K562 (cell line): ENCODE results near the gene BCL2L12.

Source experiments
- CEBPB ChIP-seq: fragments of 450-650 bp; IDR thresholded peaks from 2 replicates; pipeline ENCODE4 v1.6.1; 2016; ENCODE audit warnings: missing genetic modification characterization, missing compliant biosample characterization
- CHCHD3 ChIP-seq: fragments of 250-450 bp; sonication (Bioruptor Pico); IDR thresholded peaks from 2 replicates; pipeline ENCODE4 v2.1.2; 2022; ENCODE audit warnings: mild to moderate bottlenecking
- EZH2 ChIP-seq: IDR thresholded peaks from 2 replicates; pipeline ENCODE4 v1.6.1; 2012; ENCODE audit warnings: low read depth, mild to moderate bottlenecking, inconsistent platforms, low read length, borderline replicate concordance
- LARP7 ChIP-seq: fragments of 450-650 bp; IDR thresholded peaks from 2 replicates; pipeline ENCODE4 v1.6.1; 2016
- RAD21 ChIP-seq, 2 experiments: fragments of 250-450 bp in 1 of 2; fragments of 450-650 bp in 1 of 2; sonication (Bioruptor Pico) in 1 of 2; formaldehyde crosslinking in 1 of 2; IDR thresholded peaks in 1 of 2; conservative IDR thresholded peaks in 1 of 2; 2 replicates each; pipeline versions ENCODE4 v1.4.0 to v1.8.0; 2020 to 2022; ENCODE audit warnings: mild to moderate bottlenecking in 2 of 2, moderate library complexity in 1 of 2
- SAFB2 ChIP-seq: fragments of 200-400 bp; formaldehyde crosslinking; IDR thresholded peaks from 2 replicates; pipeline ENCODE4 v1.6.1; 2018; ENCODE audit warnings: borderline replicate concordance, low read length, low read depth, moderate library complexity; ENCODE audit not compliant: severe bottlenecking
- SIN3A ChIP-seq, 2 experiments: fragments of 150-350 bp in 1 of 2; IDR thresholded peaks; 2 replicates each; pipeline ENCODE4 v1.6.1; 2011 to 2016; ENCODE audit warnings: borderline replicate concordance in 2 of 2, low read depth in 2 of 2, low read length in 2 of 2, mild to moderate bottlenecking in 2 of 2, moderate library complexity in 2 of 2; ENCODE audit not compliant: control insufficient read depth in 1 of 2
- SMAD1 ChIP-seq: fragments of 150-350 bp; IDR thresholded peaks from 2 replicates; pipeline ENCODE4 v1.6.1; 2014; ENCODE audit warnings: low read length, low read depth; ENCODE audit not compliant: partially characterized antibody
- ZNF282 ChIP-seq: sonication (generic); formaldehyde crosslinking; IDR thresholded peaks from 2 replicates; pipeline ENCODE4 v1.8.1; 2023; ENCODE audit warnings: missing genetic modification reagents
- ZNF551 ChIP-seq: fragments of 250-450 bp; sonication (Bioruptor Pico); IDR thresholded peaks from 2 replicates; pipeline ENCODE4 v1.5.0; 2021; ENCODE audit warnings: mild to moderate bottlenecking, moderate library complexity
- TF ChIP-seq, protein P1 (sequence below): sonication (generic); formaldehyde crosslinking; IDR thresholded peaks from 2 replicates; pipeline ENCODE4 v1.8.0; 2022; ENCODE audit warnings: mild to moderate bottlenecking, missing genetic modification reagents, borderline replicate concordance
- TF ChIP-seq, protein P2 (sequence below), 2 experiments: fragments of 450-650 bp; IDR thresholded peaks; 2 replicates each; pipeline ENCODE4 v1.6.1; 2016
- TF ChIP-seq, protein P3 (sequence below): sonication (generic); formaldehyde crosslinking; IDR thresholded peaks from 2 replicates; pipeline ENCODE4 v1.8.1; 2023; ENCODE audit warnings: mild to moderate bottlenecking, missing genetic modification reagents

DNA sequence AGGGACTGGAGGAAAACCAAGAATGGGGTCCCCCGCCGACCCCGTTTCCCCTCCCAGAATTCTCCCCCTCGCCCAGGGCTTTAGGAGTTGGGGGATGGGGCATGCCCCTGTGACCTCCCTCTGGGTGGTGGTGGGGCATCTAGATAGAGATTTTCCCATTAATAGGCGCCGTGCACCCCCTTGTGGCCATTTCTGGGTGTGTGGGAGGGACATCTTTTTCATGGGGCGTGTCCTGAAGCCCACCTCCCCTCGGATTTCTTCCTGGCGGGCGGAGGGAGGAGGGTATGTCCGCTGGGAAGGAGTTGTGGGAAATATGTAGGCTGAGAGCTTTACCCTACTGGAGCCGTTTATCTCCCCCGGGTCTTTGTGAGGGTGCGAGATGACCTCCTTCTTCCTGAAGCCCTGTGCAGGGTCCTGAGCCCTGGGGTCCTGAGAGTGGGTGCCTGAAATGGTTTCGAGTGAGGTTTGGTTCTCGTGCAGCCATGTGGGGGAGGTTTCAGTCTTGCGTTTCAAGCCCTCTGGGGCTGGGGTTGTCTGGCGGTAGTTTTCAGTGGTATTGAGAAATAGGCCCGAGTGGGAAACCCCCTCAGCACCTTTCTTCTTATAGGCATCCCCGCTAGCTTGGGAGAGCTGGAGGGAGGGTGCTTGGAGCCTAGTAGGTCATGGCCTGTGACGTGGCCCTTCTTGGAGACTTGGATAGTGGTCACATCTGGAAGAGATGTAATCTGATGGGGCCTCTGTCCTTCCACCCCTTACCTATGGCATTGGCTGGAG, 12.4 kb downstream of the BCL2L12 start:
- TF ChIP-seq, protein P1, sequence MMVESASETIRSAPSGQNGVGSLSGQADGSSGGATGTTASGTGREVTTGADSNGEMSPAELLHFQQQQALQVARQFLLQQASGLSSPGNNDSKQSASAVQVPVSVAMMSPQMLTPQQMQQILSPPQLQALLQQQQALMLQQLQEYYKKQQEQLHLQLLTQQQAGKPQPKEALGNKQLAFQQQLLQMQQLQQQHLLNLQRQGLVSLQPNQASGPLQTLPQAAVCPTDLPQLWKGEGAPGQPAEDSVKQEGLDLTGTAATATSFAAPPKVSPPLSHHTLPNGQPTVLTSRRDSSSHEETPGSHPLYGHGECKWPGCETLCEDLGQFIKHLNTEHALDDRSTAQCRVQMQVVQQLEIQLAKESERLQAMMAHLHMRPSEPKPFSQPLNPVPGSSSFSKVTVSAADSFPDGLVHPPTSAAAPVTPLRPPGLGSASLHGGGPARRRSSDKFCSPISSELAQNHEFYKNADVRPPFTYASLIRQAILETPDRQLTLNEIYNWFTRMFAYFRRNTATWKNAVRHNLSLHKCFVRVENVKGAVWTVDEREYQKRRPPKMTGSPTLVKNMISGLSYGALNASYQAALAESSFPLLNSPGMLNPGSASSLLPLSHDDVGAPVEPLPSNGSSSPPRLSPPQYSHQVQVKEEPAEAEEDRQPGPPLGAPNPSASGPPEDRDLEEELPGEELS = no peak
- TF ChIP-seq, protein P2, sequence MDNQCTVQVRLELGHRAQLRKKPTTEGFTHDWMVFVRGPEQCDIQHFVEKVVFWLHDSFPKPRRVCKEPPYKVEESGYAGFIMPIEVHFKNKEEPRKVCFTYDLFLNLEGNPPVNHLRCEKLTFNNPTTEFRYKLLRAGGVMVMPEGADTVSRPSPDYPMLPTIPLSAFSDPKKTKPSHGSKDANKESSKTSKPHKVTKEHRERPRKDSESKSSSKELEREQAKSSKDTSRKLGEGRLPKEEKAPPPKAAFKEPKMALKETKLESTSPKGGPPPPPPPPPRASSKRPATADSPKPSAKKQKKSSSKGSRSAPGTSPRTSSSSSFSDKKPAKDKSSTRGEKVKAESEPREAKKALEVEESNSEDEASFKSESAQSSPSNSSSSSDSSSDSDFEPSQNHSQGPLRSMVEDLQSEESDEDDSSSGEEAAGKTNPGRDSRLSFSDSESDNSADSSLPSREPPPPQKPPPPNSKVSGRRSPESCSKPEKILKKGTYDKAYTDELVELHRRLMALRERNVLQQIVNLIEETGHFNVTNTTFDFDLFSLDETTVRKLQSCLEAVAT (IDR thresholded peaks at IDR 0.05) = no peak
- TF ChIP-seq ZNF551 (CRISPR knock-in tag) (no peak), EZH2 (no peak), RAD21 (CRISPR knock-in tag; conservative IDR thresholded peaks at IDR 0.05 in 1 of 2, IDR thresholded peaks at IDR 0.05 in 1 of 2) (peak; percentile 60 to 73), SIN3A (IDR thresholded peaks at IDR 0.05; ENCODE audit: borderline replicate concordance in 2 of 2, control insufficient read depth in 1 of 2, low read depth in 2 of 2, low read length in 2 of 2) (peak; percentile 3 to 43; a peak in 2 of 4 replicates), ZNF282 (CRISPR knock-in tag) (no peak), LARP7 (no peak), CHCHD3 (CRISPR knock-in tag) (no peak), SMAD1 (peak; percentile 62), CEBPB (tag) (peak; percentile 58; the same call in 1 of the 2 replicates), SAFB2 (no peak)
- TF ChIP-seq, protein P3, sequence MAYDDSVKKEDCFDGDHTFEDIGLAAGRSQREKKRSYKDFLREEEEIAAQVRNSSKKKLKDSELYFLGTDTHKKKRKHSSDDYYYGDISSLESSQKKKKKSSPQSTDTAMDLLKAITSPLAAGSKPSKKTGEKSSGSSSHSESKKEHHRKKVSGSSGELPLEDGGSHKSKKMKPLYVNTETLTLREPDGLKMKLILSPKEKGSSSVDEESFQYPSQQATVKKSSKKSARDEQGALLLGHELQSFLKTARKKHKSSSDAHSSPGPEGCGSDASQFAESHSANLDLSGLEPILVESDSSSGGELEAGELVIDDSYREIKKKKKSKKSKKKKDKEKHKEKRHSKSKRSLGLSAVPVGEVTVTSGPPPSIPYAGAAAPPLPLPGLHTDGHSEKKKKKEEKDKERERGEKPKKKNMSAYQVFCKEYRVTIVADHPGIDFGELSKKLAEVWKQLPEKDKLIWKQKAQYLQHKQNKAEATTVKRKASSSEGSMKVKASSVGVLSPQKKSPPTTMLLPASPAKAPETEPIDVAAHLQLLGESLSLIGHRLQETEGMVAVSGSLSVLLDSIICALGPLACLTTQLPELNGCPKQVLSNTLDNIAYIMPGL (CRISPR knock-in tag) = no peak
